C4-2B (cell line): ENCODE results near the gene P2RX7.

Source experiments
- ZFX ChIP-seq: fragments of 450-650 bp; IDR thresholded peaks from 2 replicates; pipeline ENCODE4 v1.6.1; 2017
- TF ChIP-seq, protein P1 (sequence below): fragments of 450-650 bp; conservative IDR thresholded peaks from 2 replicates; pipeline ENCODE4 v1.5.1; 2017; ENCODE audit warnings: mild to moderate bottlenecking

- TF ChIP-seq, protein P1, sequence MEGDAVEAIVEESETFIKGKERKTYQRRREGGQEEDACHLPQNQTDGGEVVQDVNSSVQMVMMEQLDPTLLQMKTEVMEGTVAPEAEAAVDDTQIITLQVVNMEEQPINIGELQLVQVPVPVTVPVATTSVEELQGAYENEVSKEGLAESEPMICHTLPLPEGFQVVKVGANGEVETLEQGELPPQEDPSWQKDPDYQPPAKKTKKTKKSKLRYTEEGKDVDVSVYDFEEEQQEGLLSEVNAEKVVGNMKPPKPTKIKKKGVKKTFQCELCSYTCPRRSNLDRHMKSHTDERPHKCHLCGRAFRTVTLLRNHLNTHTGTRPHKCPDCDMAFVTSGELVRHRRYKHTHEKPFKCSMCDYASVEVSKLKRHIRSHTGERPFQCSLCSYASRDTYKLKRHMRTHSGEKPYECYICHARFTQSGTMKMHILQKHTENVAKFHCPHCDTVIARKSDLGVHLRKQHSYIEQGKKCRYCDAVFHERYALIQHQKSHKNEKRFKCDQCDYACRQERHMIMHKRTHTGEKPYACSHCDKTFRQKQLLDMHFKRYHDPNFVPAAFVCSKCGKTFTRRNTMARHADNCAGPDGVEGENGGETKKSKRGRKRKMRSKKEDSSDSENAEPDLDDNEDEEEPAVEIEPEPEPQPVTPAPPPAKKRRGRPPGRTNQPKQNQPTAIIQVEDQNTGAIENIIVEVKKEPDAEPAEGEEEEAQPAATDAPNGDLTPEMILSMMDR, result no peak
- TF ChIP-seq ZFX, result no peak
Observed at GRCh38 chr12:121137512-121137911, 4.8 kb downstream of the P2RX7 start.
